HG02571 (cell line): Measurements from ENCODE around the gene MIA2.
"Not testable (repeated sequence)": the region's sequence is repeated elsewhere in the genome, so short reads cannot be mapped to it uniquely, and the experiment has no call there.

ENCODE experiments used
- ATAC-seq: cut with Tn5 transposase; IDR thresholded peaks from one replicate; pipeline ENCODE4 v1.9.1; 2021; ENCODE audit warnings: mild to moderate bottlenecking, moderate library complexity; ENCODE audit not compliant: unreplicated experiment

MIA2 gene

DNA sequence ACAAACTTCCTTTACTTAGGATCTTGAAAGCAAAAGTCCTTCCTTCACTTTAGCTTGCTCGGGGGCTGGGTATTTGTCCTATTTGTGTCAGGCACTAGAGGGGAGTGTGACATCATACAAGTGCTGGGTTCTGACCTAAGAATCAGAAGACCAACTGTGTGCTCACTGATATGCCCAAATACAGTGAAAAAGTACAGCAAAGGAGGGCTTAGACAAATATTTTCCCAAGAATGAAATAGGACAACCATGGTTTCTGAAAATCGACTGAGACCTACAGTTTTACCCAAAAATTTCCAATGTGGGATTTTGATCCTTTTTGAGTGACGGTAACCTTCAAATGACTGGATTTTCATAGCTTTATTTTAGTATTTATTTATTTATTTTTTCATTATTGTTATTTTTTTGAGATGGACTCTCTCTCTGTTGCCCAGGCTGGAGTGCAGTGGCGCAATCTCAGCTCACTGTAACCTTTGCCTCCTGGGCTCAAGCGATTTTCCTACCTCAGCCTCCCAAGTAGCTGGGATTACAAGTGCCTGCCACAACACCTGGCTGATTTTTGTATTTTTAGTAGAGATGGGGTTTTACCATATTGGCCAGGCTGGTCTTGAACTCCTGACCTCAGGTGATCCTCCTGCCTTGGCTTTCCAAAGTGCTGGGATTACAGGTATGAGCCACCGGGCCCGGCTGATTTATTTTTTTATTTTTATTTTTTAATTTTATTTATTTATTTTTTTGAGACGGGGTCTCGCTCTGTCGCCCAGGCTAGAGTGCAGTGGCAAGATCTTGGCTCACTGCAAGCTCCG, 1.8 kb upstream of the MIA2 start:
- peak; percentile 91 for ATAC-seq

DNA sequence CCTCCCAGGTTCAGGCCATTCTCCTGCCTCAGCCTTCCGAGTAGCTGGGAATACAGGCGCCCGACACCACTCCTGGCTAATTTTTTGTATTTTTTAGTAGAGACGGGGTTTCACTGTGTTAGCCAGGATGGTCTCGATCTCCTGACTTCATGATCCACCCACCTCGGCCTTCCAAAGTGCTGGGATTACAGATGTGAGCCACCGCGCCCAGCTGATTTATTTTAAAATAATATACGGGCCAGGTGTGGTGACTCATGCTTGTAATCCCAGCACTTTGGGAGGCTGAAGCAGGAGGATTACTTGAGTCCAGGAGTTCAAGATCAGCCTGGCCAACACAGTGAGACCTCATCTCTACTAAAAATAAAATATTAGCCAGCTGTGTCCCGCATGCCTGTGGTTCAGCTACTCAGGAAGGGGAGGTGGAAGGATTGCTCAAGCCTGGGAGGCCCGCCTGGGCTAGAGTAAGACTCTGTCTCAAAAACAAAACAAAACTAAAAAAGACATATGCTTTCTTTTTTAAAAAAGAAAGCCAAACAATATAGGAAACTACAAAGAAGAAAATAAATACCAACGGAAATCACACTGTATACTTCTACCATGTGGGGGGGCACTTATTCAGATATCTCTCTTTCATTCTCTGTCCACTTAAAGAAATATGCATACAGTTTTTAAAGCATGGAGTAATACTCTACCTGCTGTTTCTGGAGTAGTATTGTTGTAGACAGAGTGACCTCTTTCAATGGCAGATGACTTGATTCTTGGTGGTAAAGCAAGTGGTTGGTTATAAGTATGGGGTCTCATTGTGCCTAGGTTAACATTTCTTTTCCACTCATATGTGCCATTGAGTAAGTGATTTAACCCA, 930 bp upstream of the MIA2 start:
- ATAC-seq, result no peak

DNA sequence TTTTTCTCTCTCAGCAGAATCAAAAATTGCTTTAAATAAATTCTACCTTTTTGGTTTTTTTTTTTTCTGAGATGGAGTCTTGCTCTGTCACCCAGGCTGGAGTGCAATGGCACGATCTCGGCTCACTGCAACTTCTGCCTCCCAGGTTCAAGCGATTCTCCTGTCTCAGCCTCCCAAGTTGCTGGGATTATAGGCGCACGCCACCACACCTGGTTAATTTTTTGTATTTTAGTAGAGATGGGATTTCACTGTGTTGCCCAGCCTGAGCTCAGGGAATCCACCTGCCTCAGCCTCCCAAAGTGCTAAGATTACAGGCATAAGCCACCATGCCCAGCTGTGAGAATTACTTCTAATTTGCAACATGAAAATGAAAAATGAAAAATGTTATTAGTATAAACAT, 1.3 kb downstream of the MIA2 start:
- ATAC-seq, result not testable (repeated sequence)

DNA sequence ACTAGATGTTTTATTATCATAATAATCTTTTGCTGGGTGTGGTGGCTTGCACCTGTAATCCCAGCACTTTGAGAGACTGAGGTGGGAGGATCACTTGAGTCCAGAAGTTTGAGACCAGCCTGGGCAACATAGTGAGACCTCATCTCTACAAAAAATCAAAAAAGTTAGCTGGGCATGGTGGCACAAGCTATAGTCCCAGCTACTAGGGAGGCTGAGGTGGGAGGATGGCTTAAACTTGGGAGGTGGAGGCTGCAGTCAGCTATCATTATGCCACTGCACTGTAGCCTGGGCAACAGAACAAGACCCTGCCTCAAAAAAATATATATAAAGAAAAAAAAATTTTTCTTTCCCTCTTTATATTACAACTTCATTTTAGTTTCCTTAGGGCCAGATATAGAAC, 1.8 kb downstream of the MIA2 start:
- not testable (repeated sequence) for ATAC-seq

DNA sequence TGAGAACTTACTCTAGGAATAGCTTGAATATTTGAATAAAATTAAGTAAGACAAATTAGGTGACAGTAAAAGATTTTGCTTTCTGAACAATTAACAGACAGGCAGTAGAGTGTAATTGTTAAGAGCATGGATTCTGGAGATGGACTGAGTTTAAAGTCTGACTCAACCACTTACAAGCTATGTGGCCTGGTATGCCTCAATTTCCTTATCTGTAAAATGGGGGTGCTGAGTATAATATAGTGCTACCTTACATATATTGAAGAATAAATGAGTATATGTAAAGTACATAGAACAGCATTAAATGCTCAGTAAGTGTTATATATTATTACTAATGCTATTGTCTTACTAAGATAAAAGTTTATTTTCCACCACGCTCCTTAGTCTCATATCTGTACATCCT, 7.1 kb downstream of the MIA2 start:
- ATAC-seq, result no peak

DNA sequence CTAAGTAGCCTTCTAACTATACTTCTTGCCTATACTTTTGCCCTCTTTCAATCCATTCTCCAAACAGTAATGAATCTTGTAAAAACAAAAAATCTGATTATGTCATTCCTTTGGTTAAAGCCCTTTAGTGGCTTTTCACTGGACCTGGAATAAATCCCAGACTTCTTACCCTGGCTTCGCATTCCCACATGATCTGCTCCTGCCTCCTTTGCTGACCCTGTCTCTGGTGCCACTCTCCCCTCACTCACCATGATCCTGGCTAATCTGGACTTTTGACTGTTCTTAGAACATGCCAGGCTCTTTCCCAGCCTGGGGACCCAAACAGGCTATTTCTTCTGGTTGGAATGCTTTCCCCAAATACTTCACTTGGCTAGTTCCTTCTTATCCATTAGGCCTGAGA, 7.9 kb downstream of the MIA2 start:
- no peak for ATAC-seq

DNA sequence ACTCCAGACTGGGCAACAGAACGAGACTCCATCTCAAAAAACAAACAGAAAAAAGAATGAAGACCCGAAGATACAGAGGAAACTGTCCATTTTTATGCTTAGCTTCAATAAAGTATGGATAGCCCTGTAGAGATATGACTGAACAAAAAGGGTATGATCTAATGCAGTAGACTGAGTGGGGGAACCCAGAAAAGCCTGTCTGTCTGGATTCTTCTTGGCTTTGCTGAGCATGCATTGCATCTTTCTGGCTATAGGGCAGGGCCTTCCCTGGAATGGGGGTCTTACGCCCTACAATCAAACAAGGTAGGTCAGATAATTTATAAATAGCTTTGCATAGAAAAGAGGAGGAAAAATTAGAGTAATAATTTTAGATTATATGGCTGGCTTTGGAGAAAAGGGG, 10.1 kb downstream of the MIA2 start:
- no peak for ATAC-seq

DNA sequence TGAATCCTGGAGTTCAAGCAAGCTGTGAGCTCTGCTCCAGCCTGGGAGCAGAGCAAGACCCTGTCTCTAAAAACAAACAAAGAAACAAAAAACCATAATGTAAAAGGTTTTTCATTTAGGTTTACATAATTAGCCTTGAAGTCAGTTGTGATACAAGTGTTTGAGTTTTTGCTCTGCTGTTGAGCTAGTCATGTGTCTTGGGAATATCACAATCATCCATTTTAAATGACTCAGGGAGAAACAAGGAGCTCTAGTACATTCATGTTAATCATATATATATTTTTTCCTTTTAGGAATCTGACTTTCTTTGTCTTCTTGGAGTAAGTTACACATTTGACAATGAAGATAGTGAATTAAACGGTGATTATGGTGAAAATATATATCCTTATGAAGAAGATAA, 12.9 kb downstream of the MIA2 start:
- ATAC-seq, result no peak

DNA sequence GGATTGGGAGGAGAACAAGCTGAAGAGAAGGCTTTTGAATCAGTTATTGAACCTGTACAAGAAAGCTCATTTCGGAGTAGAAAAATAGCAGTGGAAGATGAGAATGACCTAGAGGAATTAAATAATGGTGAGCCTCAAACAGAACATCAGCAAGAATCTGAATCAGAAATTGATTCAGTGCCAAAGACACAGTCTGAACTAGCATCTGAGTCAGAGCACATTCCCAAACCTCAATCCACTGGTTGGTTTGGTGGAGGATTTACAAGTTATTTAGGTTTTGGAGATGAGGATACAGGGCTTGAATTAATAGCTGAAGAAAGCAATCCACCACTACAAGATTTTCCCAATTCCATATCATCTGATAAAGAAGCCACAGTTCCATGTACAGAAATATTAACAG, 13.5 kb downstream of the MIA2 start:
- ATAC-seq, result no peak

DNA sequence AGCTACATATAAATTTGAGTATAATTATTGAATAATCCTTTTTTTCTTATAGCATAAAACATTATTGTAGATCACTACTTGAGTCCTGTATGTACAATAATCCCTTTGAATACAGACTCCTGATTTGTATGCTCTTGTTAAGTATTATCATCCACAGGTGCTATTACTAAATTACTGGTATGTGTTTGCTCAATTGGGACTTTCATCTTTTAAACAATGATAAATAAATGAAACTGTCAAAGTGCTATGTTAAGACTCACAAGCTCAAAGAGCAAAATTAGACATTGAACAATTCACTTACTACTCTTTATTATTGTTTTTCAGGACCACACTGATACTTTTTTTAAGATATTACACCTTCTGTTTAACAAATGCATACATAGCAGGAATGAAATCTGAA, 17.8 kb downstream of the MIA2 start:
- no peak for ATAC-seq

DNA sequence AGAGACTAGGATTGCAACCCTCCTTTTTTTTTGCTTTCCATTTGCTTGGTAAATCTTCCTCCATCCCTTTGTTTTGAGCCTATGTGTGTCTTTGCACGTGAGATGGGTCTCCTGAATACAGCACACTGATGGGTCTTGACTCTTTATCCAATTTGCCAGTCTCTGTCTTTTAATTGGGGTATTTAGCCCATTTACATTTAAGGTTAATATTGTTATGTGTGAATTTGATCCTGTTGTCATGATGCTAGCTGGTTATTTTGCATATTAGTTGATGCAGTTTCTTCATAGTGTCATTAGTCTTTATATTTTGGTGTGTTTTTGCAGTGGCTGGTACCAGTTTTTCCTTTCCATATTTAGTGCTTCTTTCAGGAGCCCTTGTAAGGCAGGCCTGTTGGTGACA, 23.7 kb downstream of the MIA2 start:
- not testable (repeated sequence) for ATAC-seq

DNA sequence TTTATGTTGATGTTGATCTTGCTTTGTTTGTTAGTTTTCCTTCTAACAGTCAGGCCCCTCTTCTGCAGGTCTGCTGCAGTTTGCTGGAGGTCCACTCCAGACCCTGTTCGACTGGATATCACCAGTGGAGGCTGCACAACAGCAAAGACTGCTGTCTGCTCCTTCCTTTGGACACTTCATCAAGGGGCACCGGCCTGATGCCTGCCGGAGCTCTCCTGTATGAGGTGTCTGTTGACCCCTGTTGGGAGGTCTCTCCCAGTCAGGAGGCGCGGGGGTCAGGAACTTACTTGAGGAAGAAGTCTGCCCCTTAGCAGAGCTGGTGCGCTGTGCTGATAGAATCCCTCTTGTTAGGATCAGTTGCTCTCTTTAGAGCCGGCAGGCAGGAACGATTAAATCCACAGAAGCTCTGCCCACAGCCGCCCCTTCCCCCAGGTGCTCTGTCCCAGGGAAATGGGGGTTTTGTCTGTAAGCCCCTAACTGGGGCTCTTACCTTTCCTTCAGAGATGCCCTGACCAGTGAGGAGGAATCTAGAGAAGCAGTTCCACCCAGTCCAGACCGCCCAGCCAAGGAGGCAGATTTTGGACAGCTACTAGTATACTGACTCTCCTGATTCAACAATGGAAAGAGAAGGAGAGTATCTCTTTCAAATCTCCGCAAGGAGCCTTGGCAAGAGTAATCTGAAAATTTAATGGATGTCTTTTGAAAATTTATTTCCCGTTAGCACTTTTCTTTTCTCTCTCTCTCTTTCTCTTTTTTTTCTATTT, 25.2 kb downstream of the MIA2 start:
- no peak for ATAC-seq

DNA sequence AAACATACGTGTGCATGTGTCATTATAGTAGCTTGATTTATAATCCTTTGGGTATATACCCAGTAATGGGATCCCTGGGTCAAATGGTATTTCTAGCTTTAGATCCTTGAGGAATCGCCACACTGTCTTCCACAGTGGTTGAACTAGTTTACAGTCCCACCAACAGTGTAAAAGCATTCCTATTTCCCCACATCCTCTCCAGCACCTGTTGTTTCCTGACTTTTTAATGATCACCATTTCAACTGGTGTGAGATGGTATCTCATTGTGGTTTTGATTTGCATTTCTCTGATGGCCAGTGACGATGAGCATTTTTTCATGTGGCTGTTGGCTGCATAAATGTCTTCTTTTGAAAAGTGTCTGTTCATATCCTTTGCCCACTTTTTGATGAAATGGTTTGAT, 26.4 kb downstream of the MIA2 start:
- ATAC-seq, result not testable (repeated sequence)

DNA sequence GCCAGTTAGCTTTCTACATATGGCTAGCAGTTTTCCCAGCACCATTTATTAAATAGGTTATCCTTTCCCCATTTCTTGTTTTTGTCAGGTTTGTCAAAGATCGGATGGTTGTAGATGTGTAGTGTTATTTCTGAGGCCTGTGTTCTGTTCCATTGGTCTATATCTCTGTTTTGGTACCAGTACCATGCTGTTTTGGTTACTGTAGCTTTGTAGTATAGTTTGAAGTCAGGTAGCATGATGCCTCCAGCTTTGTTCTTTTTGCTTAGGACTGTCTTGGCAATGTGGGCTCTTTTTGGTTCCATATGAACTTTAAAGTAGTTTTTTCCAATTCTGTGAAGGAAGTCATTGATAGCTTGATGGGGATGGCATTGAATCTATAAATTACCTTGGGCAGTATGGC, 28.5 kb downstream of the MIA2 start:
- not testable (repeated sequence) for ATAC-seq

DNA sequence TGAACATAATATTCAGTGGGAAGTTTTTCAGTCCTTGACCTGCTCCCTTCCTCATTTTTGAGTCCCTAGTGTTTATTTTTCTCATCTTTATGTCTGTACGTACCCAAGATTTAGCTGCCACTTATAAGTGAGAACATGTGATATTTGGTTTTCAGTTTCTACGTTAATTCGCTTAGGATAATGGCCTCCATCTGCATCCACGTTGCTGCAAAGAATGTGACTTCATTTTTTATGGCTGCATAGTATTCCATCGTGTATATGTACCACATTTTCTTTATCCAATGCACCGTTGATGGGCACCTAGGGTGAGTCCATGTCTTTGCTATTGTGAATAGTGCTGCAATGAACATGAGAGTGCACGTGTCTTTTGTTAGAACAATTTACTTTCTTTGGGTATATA, 30.3 kb downstream of the MIA2 start:
- ATAC-seq, result no peak

DNA sequence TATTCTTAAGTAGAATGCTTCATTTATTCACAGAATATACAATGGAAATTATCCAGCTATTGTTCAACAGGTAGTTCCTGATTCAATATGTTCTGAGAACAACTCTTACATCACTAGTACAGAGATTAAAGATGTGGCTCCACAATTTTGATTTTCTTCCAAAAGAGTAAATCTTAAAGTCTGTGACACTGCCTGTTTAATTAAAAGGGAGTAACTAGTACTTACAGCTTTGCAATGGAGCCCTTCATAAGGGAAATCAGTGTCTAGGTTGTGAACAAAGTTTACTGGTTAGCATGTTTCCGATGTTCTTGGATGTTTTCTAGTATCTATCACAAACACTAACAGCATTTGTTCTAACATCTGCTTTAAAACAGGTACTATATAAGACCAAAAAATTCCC, 30.8 kb downstream of the MIA2 start:
- ATAC-seq, result no peak

DNA sequence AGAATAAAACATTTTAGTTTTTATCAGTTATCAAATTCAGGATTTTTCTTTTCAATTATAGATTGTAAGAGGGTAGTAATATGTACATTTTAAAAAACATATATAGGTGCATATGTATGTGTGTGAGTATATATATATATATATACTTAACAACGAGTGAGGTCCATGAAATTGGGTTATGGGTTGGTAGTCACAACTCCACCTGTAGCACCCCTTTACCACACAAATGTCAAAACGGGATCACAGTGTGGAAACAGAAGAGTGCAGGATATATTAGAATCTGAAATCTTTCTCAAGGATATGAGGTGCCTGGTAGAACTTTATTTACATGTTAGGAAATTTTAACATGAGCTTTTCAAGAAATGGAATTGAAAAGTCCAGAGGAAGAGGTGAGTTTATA, 31.3 kb downstream of the MIA2 start:
- ATAC-seq, result no peak

DNA sequence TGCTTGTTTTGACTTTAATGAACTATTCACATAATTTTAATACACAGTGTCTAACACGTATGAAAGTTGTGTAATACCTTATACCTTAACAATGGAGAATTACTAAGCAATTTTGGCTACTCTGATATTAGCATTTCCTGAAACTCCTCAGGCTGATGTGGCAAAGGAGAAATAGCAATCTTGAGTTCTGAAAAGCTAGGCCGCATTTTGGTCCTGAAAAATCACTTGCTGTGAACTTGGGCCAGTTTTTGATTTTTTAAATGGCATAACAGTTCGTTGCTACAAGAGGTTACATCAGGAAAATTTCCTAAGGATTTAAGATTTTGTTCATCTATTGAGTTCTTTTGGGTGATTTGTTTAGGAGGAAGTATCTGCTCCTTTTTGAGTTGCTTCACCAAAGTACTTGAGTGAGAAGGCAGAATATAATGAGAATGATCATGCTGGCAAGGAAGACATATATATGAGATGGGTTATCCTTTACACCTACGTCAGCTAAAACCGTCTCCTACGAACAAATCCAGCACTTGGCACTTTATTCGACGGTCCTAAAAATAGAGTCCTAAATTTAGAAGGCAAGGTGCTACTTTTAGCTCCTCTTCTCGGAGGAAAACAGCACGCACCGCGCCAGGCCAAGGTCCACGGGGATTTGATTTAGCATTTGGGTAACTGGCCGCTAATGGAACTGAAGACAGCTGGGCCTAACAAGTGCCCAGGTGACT, 32.2 kb downstream of the MIA2 start:
- no peak for ATAC-seq

DNA sequence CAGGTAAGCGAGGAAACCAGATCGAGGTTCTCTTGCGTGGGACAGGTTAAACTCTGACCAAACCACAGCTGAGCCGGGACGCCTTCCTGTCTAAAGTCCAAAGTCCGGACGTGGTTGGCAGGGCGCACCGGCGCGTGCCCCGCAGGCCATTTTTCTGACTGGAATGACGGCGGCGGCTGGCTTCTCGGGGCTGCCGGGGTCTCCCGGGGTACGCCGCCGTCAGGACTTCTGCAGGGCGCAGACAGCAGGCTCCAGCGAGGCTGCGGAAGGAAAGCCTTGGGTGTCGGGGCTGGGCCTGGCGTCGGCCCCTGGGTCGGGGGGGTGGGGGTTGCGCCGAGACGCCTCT, 32.8 kb downstream of the MIA2 start:
- ATAC-seq, result peak; percentile 41

DNA sequence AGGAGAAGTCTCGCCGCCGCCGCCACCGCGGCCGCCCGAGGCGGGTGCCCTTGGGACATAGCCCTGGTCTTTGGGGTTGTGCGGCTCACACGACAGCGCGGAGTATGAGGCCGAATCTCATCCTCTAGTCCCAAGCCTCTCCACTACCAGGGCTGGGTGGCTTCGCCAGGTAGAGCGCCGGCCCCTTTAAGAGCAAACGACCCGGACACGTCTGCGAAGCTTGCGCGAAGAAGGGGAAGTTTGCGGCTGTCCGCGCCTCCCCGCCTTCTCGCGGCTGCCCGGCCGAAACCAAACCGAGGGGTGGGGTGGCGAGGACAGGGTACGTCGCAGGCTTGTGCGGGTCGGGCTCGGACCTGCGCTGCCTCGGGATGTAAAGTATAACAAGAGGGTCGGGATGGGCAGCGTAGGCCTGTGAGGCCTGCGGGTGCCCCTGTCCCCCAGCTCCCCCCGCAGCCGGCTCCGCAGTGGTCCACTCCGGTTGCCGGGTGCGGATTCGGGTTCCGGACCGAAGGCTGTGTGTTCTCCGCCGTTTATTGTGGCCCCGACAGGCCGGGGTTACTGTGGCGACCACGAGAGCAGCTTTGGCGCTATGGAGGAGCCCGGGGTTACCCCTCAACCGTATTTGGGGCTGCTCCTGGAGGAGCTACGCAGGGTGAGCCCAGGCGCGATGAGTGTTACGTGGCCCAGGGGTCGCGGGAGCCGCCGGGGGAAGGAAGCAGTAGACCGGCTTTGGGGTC, 33.3 kb downstream of the MIA2 start:
- peak; percentile 84 for ATAC-seq
